Loucy (cell line): Measurements from ENCODE around the gene YIF1B.
"Not testable (repeated sequence)": the region's sequence is repeated elsewhere in the genome, so short reads cannot be mapped to it uniquely, and the experiment has no call there.

ENCODE experiments used
- H2AFZ ChIP-seq: fragments of 200-600 bp; sonication (generic); 2 replicates; pipeline ENCODE4 v1.6.0; 2016; ENCODE audit warnings: antibody characterized with exemption, mild to moderate bottlenecking, low read length, moderate library complexity
- H3F3A ChIP-seq: fragments of 200-600 bp; 2 replicates; pipeline ENCODE4 v1.6.0; 2016; ENCODE audit warnings: antibody characterized with exemption, low read depth, mild to moderate bottlenecking
- H3K27me3 ChIP-seq: fragments of 200-600 bp; sonication (generic); 2 replicates; pipeline ENCODE4 v1.6.1; 2014; ENCODE audit warnings: low read length, mild to moderate bottlenecking; ENCODE audit not compliant: insufficient read depth, poor library complexity, severe bottlenecking
- H3K36me3 ChIP-seq: fragments of 200-600 bp; sonication (generic); 2 replicates; pipeline ENCODE4 v1.6.1; 2016; ENCODE audit warnings: low read length; ENCODE audit not compliant: insufficient read depth
- H3K4me1 ChIP-seq: fragments of 200-600 bp; sonication (generic); 2 replicates; pipeline ENCODE4 v1.5.1; 2014; ENCODE audit warnings: low read length, mild to moderate bottlenecking; ENCODE audit not compliant: insufficient read depth, poor library complexity, severe bottlenecking
- H3K4me2 ChIP-seq: fragments of 200-600 bp; sonication (generic); 2 replicates; pipeline ENCODE4 v1.6.0; 2014; ENCODE audit warnings: antibody characterized with exemption, low read length, low read depth, mild to moderate bottlenecking; ENCODE audit not compliant: poor library complexity, severe bottlenecking
- H3K4me3 ChIP-seq: fragments of 200-600 bp; sonication (generic); 2 replicates; pipeline ENCODE4 v1.5.1; 2014; ENCODE audit warnings: low read length, mild to moderate bottlenecking, mixed read lengths; ENCODE audit not compliant: poor library complexity, severe bottlenecking
- H3K79me2 ChIP-seq: fragments of 200-600 bp; sonication (generic); 2 replicates; pipeline ENCODE4 v1.6.1; 2014; ENCODE audit warnings: low read length; ENCODE audit not compliant: insufficient read depth
- H3K9ac ChIP-seq: fragments of 200-600 bp; sonication (generic); 2 replicates; pipeline ENCODE4 v1.6.0; 2014; ENCODE audit warnings: mild to moderate bottlenecking, low read depth, low read length, moderate library complexity; ENCODE audit not compliant: poor library complexity, severe bottlenecking
- H3K9me2 ChIP-seq: fragments of 200-600 bp; sonication (generic); replicated peaks from 2 replicates; pipeline ENCODE4 v1.6.1; 2016; ENCODE audit warnings: low read depth, low read length, mixed read lengths
- H3K9me3 ChIP-seq: fragments of 200-600 bp; sonication (generic); 2 replicates; pipeline ENCODE4 v1.6.1; 2014; ENCODE audit warnings: mild to moderate bottlenecking, antibody characterized with exemption, low read length, low read depth; ENCODE audit not compliant: insufficient read depth
- H4K20me1 ChIP-seq: fragments of 200-600 bp; sonication (generic); 2 replicates; pipeline ENCODE4 v1.6.0; 2014; ENCODE audit warnings: antibody characterized with exemption, low read length, mild to moderate bottlenecking; ENCODE audit not compliant: insufficient read depth, poor library complexity, severe bottlenecking
- EZH2phosphoT487 ChIP-seq: fragments of 200-600 bp; IDR thresholded peaks from 2 replicates; pipeline ENCODE4 v1.6.1; 2018; ENCODE audit warnings: antibody characterized with exemption, mild to moderate bottlenecking, moderate library complexity, borderline replicate concordance
- TF ChIP-seq, protein P1 (sequence below): fragments of 200-600 bp; sonication (generic); conservative IDR thresholded peaks from 2 replicates; pipeline ENCODE4 v1.5.1; 2014; ENCODE audit warnings: mild to moderate bottlenecking, antibody characterized with exemption, low read length

The YIF1B gene

DNA sequence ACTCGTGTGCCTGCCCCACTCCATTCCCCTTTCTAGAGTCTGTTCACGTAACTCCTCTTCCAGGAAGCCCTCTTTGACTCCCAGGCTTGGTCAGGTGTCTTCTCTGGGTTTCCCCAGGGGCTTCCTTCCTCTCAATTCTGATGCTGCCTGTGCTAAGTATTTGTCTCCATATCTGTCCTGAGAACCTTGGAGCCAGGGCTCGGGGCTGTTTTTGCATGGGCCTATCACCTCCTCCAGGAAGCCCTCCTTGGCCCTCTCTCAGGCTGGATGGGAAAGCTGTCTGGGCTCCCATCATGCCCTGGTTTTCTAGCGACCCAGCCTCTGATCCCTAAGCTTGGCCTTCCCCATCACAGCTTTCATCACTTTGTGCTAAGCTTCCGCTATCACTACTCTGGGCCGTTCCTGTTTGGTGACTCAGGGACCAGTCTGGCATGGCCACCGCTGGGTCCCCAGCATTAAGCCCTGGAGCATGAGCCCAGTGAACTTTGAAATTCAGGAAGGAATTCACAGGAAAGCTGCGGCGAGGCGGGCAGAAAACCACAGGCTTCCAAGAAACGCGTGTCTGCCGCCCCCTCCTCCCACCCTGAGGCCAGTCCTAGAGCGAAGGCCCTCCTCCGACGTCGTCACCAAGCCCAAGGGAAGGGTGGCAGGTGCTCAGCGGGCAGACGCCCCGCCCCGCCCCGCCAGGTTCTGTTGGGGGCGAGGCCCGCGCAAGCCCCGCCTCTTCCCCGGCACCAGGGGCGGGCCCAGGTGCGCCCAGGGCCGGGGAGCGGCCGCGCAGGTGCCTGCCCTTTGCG is 51.9 kb downstream of the YIF1B start:
- Histone ChIP-seq H4K20me1 (peaks cover 26% of the 10 kb centered on the region), H3K4me1 (peaks cover 43% of the 10 kb centered on the region), H3K79me2 (peaks cover 40% of the 10 kb centered on the region), H3F3A (peaks cover 11% of the 10 kb centered on the region), H3K4me3 (peak overlapping the region; percentile 88), H3K9me3 (no peaks in the 10 kb centered on the region), H3K27me3 (no peaks in the 10 kb centered on the region), H3K4me2 (peak overlapping the region; percentile 99), H3K9ac (peak overlapping the region; percentile 98), H2AFZ (peak overlapping the region; percentile 97), H3K36me3 (no peaks in the 10 kb centered on the region), H3K9me2 (no peaks in the 10 kb centered on the region)
- TF ChIP-seq, protein P1, sequence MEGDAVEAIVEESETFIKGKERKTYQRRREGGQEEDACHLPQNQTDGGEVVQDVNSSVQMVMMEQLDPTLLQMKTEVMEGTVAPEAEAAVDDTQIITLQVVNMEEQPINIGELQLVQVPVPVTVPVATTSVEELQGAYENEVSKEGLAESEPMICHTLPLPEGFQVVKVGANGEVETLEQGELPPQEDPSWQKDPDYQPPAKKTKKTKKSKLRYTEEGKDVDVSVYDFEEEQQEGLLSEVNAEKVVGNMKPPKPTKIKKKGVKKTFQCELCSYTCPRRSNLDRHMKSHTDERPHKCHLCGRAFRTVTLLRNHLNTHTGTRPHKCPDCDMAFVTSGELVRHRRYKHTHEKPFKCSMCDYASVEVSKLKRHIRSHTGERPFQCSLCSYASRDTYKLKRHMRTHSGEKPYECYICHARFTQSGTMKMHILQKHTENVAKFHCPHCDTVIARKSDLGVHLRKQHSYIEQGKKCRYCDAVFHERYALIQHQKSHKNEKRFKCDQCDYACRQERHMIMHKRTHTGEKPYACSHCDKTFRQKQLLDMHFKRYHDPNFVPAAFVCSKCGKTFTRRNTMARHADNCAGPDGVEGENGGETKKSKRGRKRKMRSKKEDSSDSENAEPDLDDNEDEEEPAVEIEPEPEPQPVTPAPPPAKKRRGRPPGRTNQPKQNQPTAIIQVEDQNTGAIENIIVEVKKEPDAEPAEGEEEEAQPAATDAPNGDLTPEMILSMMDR = no peak
- no peak for TF ChIP-seq EZH2phosphoT487

DNA sequence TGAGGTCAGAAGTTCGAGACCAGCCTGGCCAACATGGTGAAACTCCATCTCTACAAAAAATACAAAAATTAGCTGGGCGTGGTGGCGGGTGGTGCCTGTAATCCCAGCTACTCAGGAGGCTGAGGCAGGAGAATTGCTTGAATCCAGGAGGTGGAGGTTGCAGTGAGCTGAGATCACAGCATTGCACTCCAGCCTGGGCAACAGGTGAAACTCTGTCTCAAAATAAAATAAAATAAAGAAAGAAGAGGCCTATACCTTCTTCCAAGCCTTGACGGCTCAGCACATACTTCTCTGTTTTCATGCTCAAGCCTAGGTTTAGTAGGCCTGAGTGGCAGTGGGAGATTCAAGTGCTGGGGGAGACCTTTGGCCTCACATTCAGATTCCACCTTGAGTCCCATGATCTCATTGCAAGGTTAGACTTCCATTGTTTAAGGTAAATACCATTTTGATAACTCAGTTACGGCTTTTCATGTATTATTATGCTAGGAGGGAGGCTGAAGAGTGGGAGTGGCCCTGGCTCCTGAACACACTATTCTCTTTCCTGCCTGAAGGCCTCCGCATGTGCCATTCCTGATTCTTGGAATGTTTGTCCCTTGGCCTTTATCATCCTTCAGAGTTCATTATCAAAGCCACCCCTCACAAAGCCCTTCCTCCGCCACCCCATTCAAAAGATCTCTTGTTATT is 53.0 kb downstream of the YIF1B start:
- Histone ChIP-seq H3K36me3 (no peaks in the 10 kb centered on the region), H3F3A (peaks cover 11% of the 10 kb centered on the region), H3K4me1 (peaks cover 32% of the 10 kb centered on the region), H3K4me3 (no peak overlapping the region), H3K4me2 (no peak overlapping the region), H3K9ac (no peak overlapping the region), H2AFZ (no peak overlapping the region), H3K9me3 (no peaks in the 10 kb centered on the region), H4K20me1 (peaks cover 17% of the 10 kb centered on the region), H3K9me2 (no peaks in the 10 kb centered on the region), H3K79me2 (peaks cover 29% of the 10 kb centered on the region), H3K27me3 (no peaks in the 10 kb centered on the region)
- no peak for TF ChIP-seq EZH2phosphoT487
- TF ChIP-seq, protein P1 = no peak

DNA sequence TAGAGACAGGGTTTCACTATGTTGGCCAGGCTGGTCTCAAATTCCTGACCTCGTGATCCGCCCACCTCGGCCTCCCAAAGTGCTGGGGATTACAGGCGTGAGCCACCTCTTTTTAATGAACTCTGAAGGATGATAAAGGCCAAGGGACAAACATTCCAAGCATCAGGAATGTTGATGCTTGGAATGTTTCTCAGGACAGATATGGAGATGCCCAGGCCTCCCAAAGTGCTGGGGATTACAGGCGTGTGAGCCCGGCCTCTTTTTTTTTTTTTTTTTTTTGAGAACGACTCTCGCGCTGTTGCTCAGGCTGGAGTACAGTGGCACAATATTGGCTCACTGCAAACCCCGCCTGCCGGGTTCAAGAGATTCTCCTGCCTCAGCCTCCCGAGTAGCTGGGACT is 53.8 kb downstream of the YIF1B start:
- Histone ChIP-seq H3K79me2 (peaks cover 21% of the 10 kb centered on the region), H3K4me1 (peaks cover 24% of the 10 kb centered on the region), H4K20me1 (peaks cover 10% of the 10 kb centered on the region), H3F3A (peaks cover 11% of the 10 kb centered on the region)
- H2AFZ ChIP-seq, H3K4me3 ChIP-seq, H3K36me3 ChIP-seq, H3K9me2 ChIP-seq, H3K9me3 ChIP-seq, H3K9ac ChIP-seq, H3K27me3 ChIP-seq, H3K4me2 ChIP-seq: not testable (repeated sequence)
